Measurements from ENCODE around the gene IPO7.
A peak's percentile ranks its signal among the peaks of the same experiment; 100 is the strongest.

Gene IPO7

GRCh38 chr11:9384535-9385326 lies at the start of gene IPO7:
Gene IPO7 (plus strand): TSS chr11:9384652. CDS start chr11:9384764, 112 bp downstream.
- peak; percentile 57 for TF ChIP-seq TCF12 (IDR thresholded peaks at IDR 0.05; ENCODE audit: low read depth)
- no peak for TF ChIP-seq CREB1 (IDR thresholded peaks at IDR 0.05; ENCODE audit: low read depth)
- 0 out of 2 replicates have a peak, but pooled peaks have one; percentile 3 for TF ChIP-seq TEAD4 (IDR thresholded peaks at IDR 0.05)
- no peak for TF ChIP-seq REST (IDR thresholded peaks at IDR 0.05; ENCODE audit: low read depth)
- peak; percentile 6; the same call in 1 of the 2 replicates for TF ChIP-seq NFIC (IDR thresholded peaks at IDR 0.05)
- no peak for TF ChIP-seq EGR1 (IDR thresholded peaks at IDR 0.05)
- no peak; the same call in 1 of the 2 replicates for TF ChIP-seq EP300 (IDR thresholded peaks at IDR 0.05; ENCODE audit: borderline replicate concordance)
- 0 out of 2 replicates have a peak, but pooled peaks have one; percentile 29 for TF ChIP-seq YY1 (IDR thresholded peaks at IDR 0.05; ENCODE audit: low read depth)
- no peak for TF ChIP-seq RAD21 (IDR thresholded peaks at IDR 0.05; ENCODE audit: low read depth)
- TF ChIP-seq USF1 (IDR thresholded peaks at IDR 0.05): no peak
- peak; percentile 90 for TF ChIP-seq TAF1 (IDR thresholded peaks at IDR 0.05; ENCODE audit: low read depth)
- TF ChIP-seq ZBTB7A (IDR thresholded peaks at IDR 0.05; ENCODE audit: low read depth): no peak
- no peak for TF ChIP-seq CEBPB (IDR thresholded peaks at IDR 0.05)
- TF ChIP-seq FOXM1 (IDR thresholded peaks at IDR 0.05; ENCODE audit: borderline replicate concordance, low read depth): 0 out of 2 replicates have a peak, but pooled peaks have one; percentile 26
- peak; percentile 72 for TF ChIP-seq MAX (IDR thresholded peaks at IDR 0.05)

- no peak for TF ChIP-seq ZBTB7A (IDR thresholded peaks at IDR 0.05; ENCODE audit: low read depth)
Measured at GRCh38 chr11:9341638-9342178, 42.7 kb upstream of the IPO7 start.

GRCh38 chr11:9344061-9344680 lies 40.3 kb upstream of the IPO7 start:
- no peak for TF ChIP-seq ZBTB7A (IDR thresholded peaks at IDR 0.05; ENCODE audit: low read depth)
- no peak for TF ChIP-seq EGR1 (IDR thresholded peaks at IDR 0.05)
- no peak for TF ChIP-seq MAX (IDR thresholded peaks at IDR 0.05)
- TF ChIP-seq FOXM1 (IDR thresholded peaks at IDR 0.05; ENCODE audit: borderline replicate concordance, low read depth): no peak
- no peak for TF ChIP-seq REST (IDR thresholded peaks at IDR 0.05; ENCODE audit: low read depth)
- TF ChIP-seq EP300 (IDR thresholded peaks at IDR 0.05; ENCODE audit: borderline replicate concordance): no peak
- no peak for TF ChIP-seq USF1 (IDR thresholded peaks at IDR 0.05)
- no peak for TF ChIP-seq NFIC (IDR thresholded peaks at IDR 0.05)
- no peak for TF ChIP-seq TEAD4 (IDR thresholded peaks at IDR 0.05)
- TF ChIP-seq CEBPB (IDR thresholded peaks at IDR 0.05): no peak
- TF ChIP-seq RAD21 (IDR thresholded peaks at IDR 0.05; ENCODE audit: low read depth): no peak
- TF ChIP-seq TAF1 (IDR thresholded peaks at IDR 0.05; ENCODE audit: low read depth): no peak
- no peak for TF ChIP-seq YY1 (IDR thresholded peaks at IDR 0.05; ENCODE audit: low read depth)

GRCh38 chr11:9347100-9347499 lies 37.4 kb upstream of the IPO7 start:
- no peak for TF ChIP-seq FOXM1 (IDR thresholded peaks at IDR 0.05; ENCODE audit: borderline replicate concordance, low read depth)
- TF ChIP-seq MAX (IDR thresholded peaks at IDR 0.05): no peak
- no peak for TF ChIP-seq TAF1 (IDR thresholded peaks at IDR 0.05; ENCODE audit: low read depth)
- no peak for TF ChIP-seq YY1 (IDR thresholded peaks at IDR 0.05; ENCODE audit: low read depth)
- TF ChIP-seq CEBPB (IDR thresholded peaks at IDR 0.05): no peak
- TF ChIP-seq TEAD4 (IDR thresholded peaks at IDR 0.05): no peak

GRCh38 chr11:9351321-9351881 lies 33.1 kb upstream of the IPO7 start:
- TF ChIP-seq TAF1 (IDR thresholded peaks at IDR 0.05; ENCODE audit: low read depth): no peak
- no peak for TF ChIP-seq EGR1 (IDR thresholded peaks at IDR 0.05)
- no peak for TF ChIP-seq TEAD4 (IDR thresholded peaks at IDR 0.05)
- no peak for TF ChIP-seq TCF12 (IDR thresholded peaks at IDR 0.05; ENCODE audit: low read depth)
- TF ChIP-seq NFIC (IDR thresholded peaks at IDR 0.05): no peak
- no peak for TF ChIP-seq CREB1 (IDR thresholded peaks at IDR 0.05; ENCODE audit: low read depth)
- no peak for TF ChIP-seq REST (IDR thresholded peaks at IDR 0.05; ENCODE audit: low read depth)
- no peak for TF ChIP-seq CEBPB (IDR thresholded peaks at IDR 0.05)
- TF ChIP-seq EP300 (IDR thresholded peaks at IDR 0.05; ENCODE audit: borderline replicate concordance): no peak
- TF ChIP-seq MAX (IDR thresholded peaks at IDR 0.05): no peak
- TF ChIP-seq USF1 (IDR thresholded peaks at IDR 0.05): no peak
- TF ChIP-seq RAD21 (IDR thresholded peaks at IDR 0.05; ENCODE audit: low read depth): no peak
- TF ChIP-seq YY1 (IDR thresholded peaks at IDR 0.05; ENCODE audit: low read depth): no peak
- TF ChIP-seq FOXM1 (IDR thresholded peaks at IDR 0.05; ENCODE audit: borderline replicate concordance, low read depth): no peak
- TF ChIP-seq ZBTB7A (IDR thresholded peaks at IDR 0.05; ENCODE audit: low read depth): no peak
